Right cardiac atrium (tissue), 5 donors: ENCODE results near the gene VPS45. TPM values are rescaled to one million over a fixed set of nuclear protein-coding genes. Genes with fewer than 3 reads are reported as not detected.

Experiments
- ATAC-seq, 2 donors: fragments of 200-7000 bp; cut with Tn5 transposase; one replicate each; pipeline versions ENCODE4 v1.8.0 to v1.9.1; 2020; ENCODE audit warnings: moderate library complexity in 2 of 2, mild to moderate bottlenecking in 1 of 2
- DNase-seq, 3 donors: peaks; one replicate each; pipeline ENCODE4 v3.0.0-alpha.2; 2020
- H3K27ac ChIP-seq: one replicate; pipeline ENCODE4 v1.5.1; 2013; ENCODE audit warnings: mild to moderate bottlenecking, low read length, control low read depth, moderate library complexity
- H3K27me3 ChIP-seq: one replicate; pipeline ENCODE4 v1.6.1; 2013; ENCODE audit not compliant: control insufficient read depth, insufficient read depth
- H3K4me1 ChIP-seq: one replicate; pipeline ENCODE4 v1.6.1; 2013; ENCODE audit warnings: low read length; ENCODE audit not compliant: control insufficient read depth, insufficient read depth
- H3K4me3 ChIP-seq: one replicate; pipeline ENCODE4 v1.5.1; 2013; ENCODE audit warnings: low read length, control low read depth
- H3K9me3 ChIP-seq: one replicate; pipeline ENCODE4 v1.6.1; 2013; ENCODE audit warnings: low read length; ENCODE audit not compliant: control insufficient read depth
- WGBS: extraction: QIAGEN DNeasy Blood & Tissue Kit; methylation state at CpG from one replicate; pipeline ENCODE4 v1.1.7; 2013; 5-methylcytosine and 5-hydroxymethylcytosine counted together
- intact Hi-C, 4 donors: fragments of 100-400 bp; cut with DNase I; formaldehyde crosslinking; loops; one replicate each; pipeline versions ENCODE4 v1.11.0 to v1.14.0; 2022 to 2023
- polyA plus RNA-seq: library from polyadenylated mRNA; stranded (reverse); fragments of 200-250 nt; gene quantifications from one replicate; pipeline ENCODE4 v1.2.3, GENCODE V29; 2013
- total RNA-seq, 4 donors: library from RNA; stranded (reverse); fragmentation: NEBNext Ultra II Directional; extraction: Animal tissue kit (Norgen Biotek cat#: 25700); gene quantifications; one replicate each; pipeline ENCODE4 v1.2.1, GENCODE V29; 2021
- donor health status: healthy with polysubstance abuse.
- donor health status: DM: no; HTN: yes; CAD: no.
- donor health status: DM: no; HTN: no; CAD: no.
- donor health status: DM: no; HTN: yes; CAD: no; lungs with severe emphysema.
- donor health status: DM: yes; HTN: yes; CAD: no.

The VPS45 gene
- total and polyA plus RNA-seq, 5 donors = 40.0 to 54.3 (median 47.3) TPM

DNA sequence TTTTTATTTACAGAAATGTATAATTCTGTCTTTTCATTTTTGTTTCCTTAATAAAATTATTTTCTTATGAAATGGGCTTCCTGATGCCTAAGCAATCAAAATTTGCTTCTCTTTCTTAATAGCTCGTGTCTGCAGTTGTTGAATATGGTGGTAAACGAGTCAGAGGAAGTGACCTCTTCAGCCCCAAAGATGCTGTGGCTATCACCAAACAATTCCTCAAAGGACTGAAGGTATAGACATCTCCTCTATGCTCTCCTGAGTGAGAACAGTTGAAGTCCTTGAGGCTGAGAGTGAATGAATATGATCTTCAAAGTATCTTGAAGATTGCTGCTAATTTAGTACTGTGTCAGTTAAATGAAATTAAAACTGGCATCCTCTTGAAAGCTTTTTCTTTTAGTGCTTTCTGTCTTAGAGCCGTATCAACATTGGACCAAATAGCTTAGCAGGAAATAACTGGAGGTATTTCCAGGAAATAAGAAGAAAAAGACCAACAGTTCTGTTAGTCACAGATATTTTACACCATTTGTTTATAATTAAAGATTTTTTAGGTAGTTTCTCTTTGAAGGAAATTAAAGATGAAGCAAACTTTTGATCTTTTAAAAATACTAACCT lies 24.7 kb downstream of the VPS45 start:
- intact Hi-C loops = loop anchor here in 1 of 4 donors (10.0 kb wide), 1 partner anchor 63 kb away; no protein-coding TSS in a partner anchor
- Histone ChIP-seq H3K27me3 (no peaks in the 10 kb centered on the region), H3K4me3 (no peak overlapping the region), H3K9me3 (no peaks in the 10 kb centered on the region), H3K27ac (no peak overlapping the region), H3K4me1 (no peaks in the 10 kb centered on the region)
- WGBS = 65% methylated on average over 3 of the region's 3 CpGs
- no peak for ATAC-seq
- no peak for DNase-seq

DNA sequence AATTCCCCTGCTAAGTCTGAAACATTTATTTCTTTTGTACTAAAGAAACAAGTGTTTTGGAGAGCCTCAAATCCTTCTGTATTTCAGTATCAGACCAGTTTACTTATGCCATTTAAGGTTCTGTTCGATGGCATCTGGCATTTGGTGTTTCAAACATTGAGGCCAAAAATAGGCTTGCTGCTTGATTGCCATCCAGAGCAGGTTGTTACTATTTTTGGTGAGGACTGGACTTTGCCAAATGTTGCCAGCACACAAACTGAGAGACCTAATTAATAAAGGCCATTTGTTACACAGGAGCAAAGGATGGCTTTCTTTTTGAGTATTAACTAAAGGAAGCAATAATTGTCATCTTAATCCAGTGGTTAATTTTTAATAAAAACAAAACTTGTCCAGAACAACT lies 26.2 kb downstream of the VPS45 start:
- peak in 1 of 2 donors; percentile 52 for ATAC-seq
- DNase-seq = no peak
- no peaks in the 10 kb centered on the region for H3K4me1 ChIP-seq
- intact Hi-C loops = loop anchor here in 1 of 4 donors (10.0 kb wide), 1 partner anchor 61 kb away; no protein-coding TSS in a partner anchor
- no peak overlapping the region for H3K27ac ChIP-seq
- no peaks in the 10 kb centered on the region for H3K9me3 ChIP-seq
- WGBS = 65% methylated on average over 1 of the region's 1 CpG
- no peak overlapping the region for H3K4me3 ChIP-seq
- no peaks in the 10 kb centered on the region for H3K27me3 ChIP-seq

DNA sequence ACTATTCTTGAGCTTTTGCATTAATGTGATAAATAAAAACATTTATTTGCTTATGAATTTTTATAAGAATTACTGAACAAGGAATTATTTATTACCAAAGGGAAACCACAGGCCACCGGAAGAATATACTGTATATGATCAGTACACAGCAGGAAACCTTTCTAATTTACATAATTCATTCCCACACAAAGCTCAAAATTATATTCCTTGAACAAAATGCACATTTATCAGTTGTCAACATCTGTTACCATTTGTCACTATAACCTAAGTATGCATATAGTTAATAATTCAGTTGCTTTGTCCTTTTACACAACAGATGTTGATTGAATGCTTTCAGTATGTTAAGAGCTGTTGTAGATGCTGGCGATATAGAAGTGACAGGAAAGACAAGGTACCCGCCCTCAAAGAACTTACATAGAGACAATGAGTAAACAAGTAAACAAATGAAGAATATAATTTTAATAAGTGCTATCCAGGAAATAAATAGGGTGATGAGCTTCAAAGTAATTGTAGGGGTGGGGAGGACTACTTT lies 27.2 kb downstream of the VPS45 start:
- intact Hi-C loops = loop anchor here in 1 of 4 donors (10.0 kb wide), 1 partner anchor 60 kb away; no protein-coding TSS in a partner anchor
- no peak for ATAC-seq
- H3K4me3 ChIP-seq = no peak overlapping the region
- no peak overlapping the region for H3K27ac ChIP-seq
- no peaks in the 10 kb centered on the region for H3K9me3 ChIP-seq
- DNase-seq = no peak
- WGBS = 85% methylated on average over 3 of the region's 3 CpGs
- no peaks in the 10 kb centered on the region for H3K4me1 ChIP-seq
- no peaks in the 10 kb centered on the region for H3K27me3 ChIP-seq

DNA sequence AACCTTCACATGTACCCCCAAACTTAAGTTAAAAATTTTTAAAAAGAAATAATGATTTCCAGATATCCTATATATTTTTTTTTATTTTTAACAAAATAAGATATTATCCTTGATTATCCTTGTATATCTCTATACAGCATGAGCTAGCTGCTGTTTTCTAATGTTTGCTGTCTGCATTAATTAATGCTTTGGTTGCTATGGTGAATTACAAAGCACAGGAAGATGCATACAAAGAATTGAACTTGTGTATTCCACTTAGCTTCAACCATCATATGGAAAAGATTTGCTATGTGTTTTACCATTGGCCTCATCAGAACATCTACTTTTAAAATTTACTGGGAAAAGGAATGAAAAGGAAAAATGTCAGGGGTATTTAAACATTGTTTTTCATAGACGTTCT lies 35.4 kb downstream of the VPS45 start:
- 72% methylated on average over 1 of the region's 1 CpG for WGBS
- intact Hi-C loops = no loop called here
- no peak for DNase-seq
- no peaks in the 10 kb centered on the region for H3K9me3 ChIP-seq
- H3K27ac ChIP-seq = no peak overlapping the region
- no peak overlapping the region for H3K4me3 ChIP-seq
- H3K27me3 ChIP-seq = no peaks in the 10 kb centered on the region
- no peaks in the 10 kb centered on the region for H3K4me1 ChIP-seq
- no peak for ATAC-seq

DNA sequence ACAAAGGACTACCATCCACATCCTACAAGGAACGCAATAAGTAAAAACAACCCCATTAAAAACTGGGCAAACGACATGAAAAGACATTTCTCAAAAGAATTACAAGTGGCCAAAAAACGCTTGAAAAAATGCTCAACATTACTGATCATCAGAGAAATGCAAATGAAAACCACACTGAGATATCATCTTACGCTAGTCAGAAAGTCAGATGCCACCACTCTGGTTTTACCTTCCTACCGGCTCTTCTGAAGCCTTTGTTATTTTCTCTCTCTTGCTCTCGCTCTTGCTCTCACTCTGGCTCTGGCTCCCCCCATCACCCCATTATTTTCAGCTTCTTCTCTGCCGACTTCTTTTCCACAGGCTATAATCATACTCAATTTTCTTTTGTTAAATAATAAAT lies 38.8 kb downstream of the VPS45 start:
- H3K27ac ChIP-seq = no peak overlapping the region
- no peaks in the 10 kb centered on the region for H3K27me3 ChIP-seq
- H3K9me3 ChIP-seq = no peaks in the 10 kb centered on the region
- no peaks in the 10 kb centered on the region for H3K4me1 ChIP-seq
- 91% methylated on average over 7 of the region's 7 CpGs for WGBS
- intact Hi-C loops = no loop called here
- DNase-seq (no peak), ATAC-seq (no peak)
- H3K4me3 ChIP-seq = no peak overlapping the region

DNA sequence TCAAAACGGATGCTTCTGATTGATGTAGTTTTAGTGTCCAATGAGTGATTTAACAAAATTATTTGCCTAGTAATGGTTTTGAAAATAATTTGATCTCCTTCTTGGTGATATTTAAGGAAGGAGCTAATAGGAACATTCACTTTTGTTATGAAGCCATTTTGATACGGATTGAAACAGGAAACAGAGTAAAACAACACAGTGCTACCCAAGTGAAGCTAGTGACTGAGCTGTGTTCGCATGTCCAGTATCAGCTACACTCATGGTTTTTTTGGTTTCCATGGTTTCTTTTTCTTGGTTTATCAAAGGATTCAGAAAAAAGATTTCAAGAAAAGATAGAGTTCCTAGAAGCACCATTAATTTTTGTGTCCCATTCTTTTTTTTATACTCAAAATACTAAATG lies 42.0 kb downstream of the VPS45 start:
- no peaks in the 10 kb centered on the region for H3K27me3 ChIP-seq
- ATAC-seq (no peak), DNase-seq (no peak)
- WGBS = 66% methylated on average over 3 of the region's 3 CpGs
- H3K4me3 ChIP-seq = no peak overlapping the region
- no peaks in the 10 kb centered on the region for H3K9me3 ChIP-seq
- no peak overlapping the region for H3K27ac ChIP-seq
- H3K4me1 ChIP-seq = no peaks in the 10 kb centered on the region
- intact Hi-C loops = no loop called here

DNA sequence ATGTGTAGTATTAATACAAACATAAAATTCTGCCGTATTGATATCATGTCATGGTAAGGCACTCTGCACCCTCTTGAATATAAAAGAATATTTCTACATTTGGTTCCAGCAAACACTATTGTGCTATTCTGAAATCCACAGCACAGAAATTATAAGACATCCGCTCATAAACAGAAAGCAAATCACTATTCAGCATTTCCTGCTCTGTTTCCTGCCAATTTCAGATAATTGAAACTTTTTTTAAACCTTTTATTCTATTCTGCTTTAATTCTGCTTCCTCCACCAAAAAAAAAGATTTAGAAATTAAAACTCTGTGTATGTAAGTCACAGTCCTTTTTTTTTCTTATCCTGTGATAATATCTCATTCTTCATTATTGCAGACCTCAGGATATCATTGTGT lies 42.5 kb downstream of the VPS45 start:
- Histone ChIP-seq H3K4me3 (peak overlapping the region; percentile 13), H3K27ac (peak overlapping the region; percentile 45), H3K9me3 (no peaks in the 10 kb centered on the region), H3K27me3 (no peaks in the 10 kb centered on the region), H3K4me1 (no peaks in the 10 kb centered on the region)
- DNase-seq (no peak), ATAC-seq (no peak)
- 56% methylated on average over 2 of the region's 2 CpGs for WGBS
- intact Hi-C loops = no loop called here

DNA sequence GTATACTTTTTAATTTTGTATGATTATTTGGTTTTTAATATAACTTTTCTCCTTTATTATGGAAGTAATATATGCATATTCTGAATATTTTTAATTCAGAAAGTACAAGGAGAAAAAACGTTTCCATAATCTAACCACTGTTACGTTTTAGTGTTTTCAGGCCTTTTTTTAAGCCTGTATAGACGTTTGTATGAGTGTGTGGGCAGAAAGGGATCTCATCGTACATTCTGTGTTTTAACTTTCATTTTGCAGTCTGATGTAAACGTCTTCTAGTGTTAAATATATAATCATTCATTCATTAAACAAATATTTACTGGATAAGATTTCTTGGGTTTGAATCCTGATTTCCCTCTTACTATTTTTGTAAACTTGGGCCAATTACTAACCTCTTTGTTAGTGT lies 44.1 kb downstream of the VPS45 start:
- Histone ChIP-seq H3K27ac (no peak overlapping the region), H3K4me3 (no peak overlapping the region), H3K9me3 (no peaks in the 10 kb centered on the region), H3K4me1 (no peaks in the 10 kb centered on the region), H3K27me3 (no peaks in the 10 kb centered on the region)
- ATAC-seq = no peak
- WGBS = 70% methylated on average over 5 of the region's 5 CpGs
- DNase-seq = no peak
- intact Hi-C loops = no loop called here

DNA sequence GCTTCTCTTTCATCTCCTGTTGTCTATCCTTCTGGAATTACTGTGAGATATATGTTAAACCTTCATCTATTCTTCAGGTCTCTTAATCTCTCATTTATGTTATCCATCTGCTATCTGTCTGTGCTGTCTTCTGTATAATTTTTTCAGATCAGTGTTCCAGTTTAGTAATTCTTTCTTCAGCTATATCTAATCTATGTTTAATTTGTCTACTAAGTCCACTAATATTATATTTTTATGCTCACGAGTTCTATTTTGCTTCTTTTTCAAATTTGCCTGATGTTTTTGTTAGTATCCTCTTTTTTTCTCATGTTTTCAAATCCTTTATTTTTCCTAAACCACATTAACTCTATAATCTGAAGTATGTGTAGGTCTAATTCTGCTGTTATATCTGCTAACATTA lies 47.5 kb downstream of the VPS45 start:
- intact Hi-C loops = no loop called here

DNA sequence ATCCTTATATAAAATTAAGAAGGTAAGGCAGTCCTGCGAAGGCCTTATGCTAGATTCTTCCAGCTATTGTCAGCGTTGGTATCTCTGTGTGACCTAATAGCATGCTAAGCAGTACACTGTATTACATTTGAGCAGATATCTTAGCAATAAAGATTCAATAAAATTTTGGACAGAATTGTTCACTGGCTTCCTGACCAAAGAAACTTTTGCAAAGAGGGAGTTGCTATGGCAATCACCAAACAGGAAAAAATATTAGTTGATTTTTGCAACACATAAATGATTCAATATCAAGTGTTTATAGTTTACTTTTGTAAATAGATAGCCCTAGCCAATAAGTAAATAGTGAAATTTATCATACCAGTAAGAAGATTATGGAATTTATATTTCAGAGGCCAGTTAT lies 51.1 kb downstream of the VPS45 start:
- Histone ChIP-seq H3K27me3 (no peaks in the 10 kb centered on the region), H3K4me1 (no peaks in the 10 kb centered on the region), H3K27ac (no peak overlapping the region), H3K9me3 (no peaks in the 10 kb centered on the region), H3K4me3 (no peak overlapping the region)
- DNase-seq (no peak), ATAC-seq (no peak)
- 58% methylated on average over 2 of the region's 2 CpGs for WGBS
- intact Hi-C loops = no loop called here

More for the DNA sequence above, 47.5 kb downstream of the VPS45 start:
- Histone ChIP-seq H3K4me1 (no peaks in the 10 kb centered on the region), H3K27ac (no peak overlapping the region), H3K27me3 (no peaks in the 10 kb centered on the region), H3K9me3 (no peaks in the 10 kb centered on the region), H3K4me3 (no peak overlapping the region)
- DNase-seq (no peak), ATAC-seq (no peak)
- WGBS = 94% methylated on average over 1 of the region's 1 CpG

DNA sequence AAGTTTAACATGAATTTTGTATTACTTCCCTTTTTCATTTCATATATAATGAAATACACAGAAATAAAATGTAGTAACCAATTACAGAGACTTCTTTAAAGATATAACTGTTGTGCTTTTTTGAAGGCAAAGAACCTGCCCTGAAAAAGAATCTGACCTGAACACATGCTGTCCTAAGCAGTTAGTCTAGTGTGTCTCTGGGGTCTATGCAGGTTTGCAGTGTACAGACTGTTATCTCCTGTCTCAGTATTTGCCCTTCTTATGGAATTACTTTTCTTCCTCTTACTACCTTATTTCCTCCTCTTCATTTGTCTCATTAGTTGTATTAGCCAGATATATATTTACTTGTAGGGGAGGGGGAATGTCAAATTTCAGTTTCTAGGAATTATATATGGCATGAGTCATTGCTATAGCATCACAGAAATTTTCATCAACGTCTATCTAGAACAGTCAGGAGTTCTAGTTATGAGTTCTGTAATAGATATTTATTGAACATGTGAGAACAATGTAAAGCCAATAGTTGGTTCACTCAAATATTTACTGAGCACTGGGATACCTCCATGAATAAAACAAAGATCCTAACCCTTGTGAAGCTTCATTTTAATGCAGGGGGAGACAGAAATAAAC lies 53.8 kb downstream of the VPS45 start:
- no peak overlapping the region for H3K27ac ChIP-seq
- no peaks in the 10 kb centered on the region for H3K4me1 ChIP-seq
- no peak overlapping the region for H3K4me3 ChIP-seq
- no peaks in the 10 kb centered on the region for H3K27me3 ChIP-seq
- H3K9me3 ChIP-seq = no peaks in the 10 kb centered on the region
- no peak for DNase-seq
- no peak for ATAC-seq
- intact Hi-C loops = no loop called here
- WGBS = 64% methylated on average over 1 of the region's 1 CpG
